Measurements from ENCODE around the gene CYP4Z1. TPM values are rescaled to one million over a fixed set of nuclear protein-coding genes. Genes with fewer than 3 reads are reported as not detected.
A peak's percentile ranks its signal among the peaks of the same experiment; 100 is the strongest.
"Not testable (repeated sequence)": the region's sequence is repeated elsewhere in the genome, so short reads cannot be mapped to it uniquely, and the experiment has no call there.

Gene CYP4Z1, protein sequence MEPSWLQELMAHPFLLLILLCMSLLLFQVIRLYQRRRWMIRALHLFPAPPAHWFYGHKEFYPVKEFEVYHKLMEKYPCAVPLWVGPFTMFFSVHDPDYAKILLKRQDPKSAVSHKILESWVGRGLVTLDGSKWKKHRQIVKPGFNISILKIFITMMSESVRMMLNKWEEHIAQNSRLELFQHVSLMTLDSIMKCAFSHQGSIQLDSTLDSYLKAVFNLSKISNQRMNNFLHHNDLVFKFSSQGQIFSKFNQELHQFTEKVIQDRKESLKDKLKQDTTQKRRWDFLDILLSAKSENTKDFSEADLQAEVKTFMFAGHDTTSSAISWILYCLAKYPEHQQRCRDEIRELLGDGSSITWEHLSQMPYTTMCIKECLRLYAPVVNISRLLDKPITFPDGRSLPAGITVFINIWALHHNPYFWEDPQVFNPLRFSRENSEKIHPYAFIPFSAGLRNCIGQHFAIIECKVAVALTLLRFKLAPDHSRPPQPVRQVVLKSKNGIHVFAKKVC
- total RNA-seq (2014; rRNA removed; shearing (Covaris generic)): not detected in 2 replicates

DNA sequence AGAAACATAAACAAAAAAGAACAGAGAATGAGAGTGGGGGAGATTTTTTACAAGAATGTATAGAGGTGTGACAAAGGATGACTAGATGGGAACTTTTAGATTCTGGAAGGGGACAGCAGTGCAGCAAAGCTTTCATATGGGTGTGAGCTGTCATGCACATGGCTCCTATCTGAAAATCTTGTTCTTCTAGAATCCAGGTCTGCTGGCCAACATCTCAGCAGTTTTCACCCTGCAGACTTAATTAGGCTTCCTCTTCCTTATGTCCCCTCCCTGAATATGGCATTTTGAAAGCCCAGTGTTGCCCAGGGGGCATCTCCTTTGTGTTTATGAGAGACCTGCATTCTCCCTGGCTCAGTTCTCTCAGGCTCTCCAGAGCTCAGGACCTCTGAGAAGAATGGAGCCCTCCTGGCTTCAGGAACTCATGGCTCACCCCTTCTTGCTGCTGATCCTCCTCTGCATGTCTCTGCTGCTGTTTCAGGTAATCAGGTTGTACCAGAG is at the start of gene CYP4Z1:
CYP4Z1 (plus strand) TSS at position 135 of the 498 bp plus-strand sequence; CDS start at position 395, 260 bp downstream.
- H3K36me3 ChIP-seq (replicated peaks; ENCODE audit: control insufficient read depth, insufficient read depth, low read length): no peaks in the 10 kb centered on the region
- H3K4me3 ChIP-seq (ENCODE audit: insufficient read depth, low read depth, low read length): no peak within 1 kb of the TSS
- DNase-seq: no peak
- peaks cover 2% of the 10 kb centered on the region; the same call in 1 of the 2 replicates for H3K27me3 ChIP-seq (ENCODE audit: control insufficient read depth, insufficient read depth, low read length)

DNA sequence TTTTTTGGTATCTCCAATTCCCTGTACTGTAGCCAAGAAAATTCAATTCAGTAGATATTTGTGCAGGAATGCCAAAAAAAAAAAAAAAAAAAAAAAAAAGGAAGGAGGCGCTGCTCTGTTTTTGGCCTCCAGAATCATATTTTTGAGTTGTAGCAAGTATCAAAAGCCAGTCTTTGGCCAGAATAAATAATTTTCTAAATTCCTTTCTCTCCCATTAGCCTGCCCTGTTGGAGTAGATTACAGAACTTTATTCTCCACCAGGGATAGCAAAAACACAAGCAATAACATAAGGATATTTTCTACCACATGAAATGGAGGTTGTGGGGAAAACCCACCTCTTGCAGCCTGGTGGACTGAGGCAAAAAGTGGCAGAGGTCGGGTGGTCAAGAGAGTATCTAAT is 46.0 kb upstream of the CYP4Z1 start:
- H3K4me3 ChIP-seq (ENCODE audit: insufficient read depth, low read depth, low read length): no peak overlapping the region
- no peak for DNase-seq
- H3K27me3 ChIP-seq (ENCODE audit: control insufficient read depth, insufficient read depth, low read length): peaks cover 20% of the 10 kb centered on the region
- H3K36me3 ChIP-seq (replicated peaks; ENCODE audit: control insufficient read depth, insufficient read depth, low read length): no peaks in the 10 kb centered on the region

DNA sequence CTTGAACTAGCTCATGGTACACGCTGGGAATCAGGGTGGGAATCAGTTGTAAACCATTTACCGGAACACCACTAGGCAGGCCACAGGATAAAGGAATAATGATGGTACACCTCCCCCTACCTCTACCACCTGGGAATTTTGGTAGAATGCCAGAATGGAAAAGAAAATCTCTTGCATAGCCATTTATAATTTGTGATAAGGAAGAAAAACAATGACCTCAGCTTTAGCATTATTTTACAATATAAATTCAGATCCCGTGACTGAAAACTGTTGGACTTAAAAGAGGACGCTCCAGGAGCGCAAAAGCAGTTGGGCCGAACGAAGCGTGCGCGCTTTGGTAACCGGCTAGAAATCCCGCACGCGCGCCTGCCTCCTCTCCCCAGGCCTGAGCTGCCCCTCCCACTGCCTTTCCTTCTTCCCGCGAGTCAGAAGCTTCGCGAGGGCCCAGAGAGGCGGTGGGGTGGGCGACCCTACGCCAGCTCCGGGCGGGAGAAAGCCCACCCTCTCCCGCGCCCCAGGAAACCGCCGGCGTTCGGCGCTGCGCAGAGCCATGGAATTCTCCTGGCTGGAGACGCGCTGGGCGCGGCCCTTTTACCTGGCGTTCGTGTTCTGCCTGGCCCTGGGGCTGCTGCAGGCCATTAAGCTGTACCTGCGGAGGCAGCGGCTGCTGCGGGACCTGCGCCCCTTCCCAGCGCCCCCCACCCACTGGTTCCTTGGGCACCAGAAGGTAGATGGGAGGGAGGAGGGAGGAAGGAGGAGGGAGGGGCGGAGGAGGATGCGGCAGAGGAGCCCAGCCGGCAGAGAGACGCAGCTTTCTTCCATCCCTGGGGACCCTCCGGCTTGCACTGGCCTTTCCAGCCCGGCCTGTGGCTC is 43.5 kb upstream of the CYP4Z1 start, which contains the start of gene CYP4X1:
CYP4X1 (plus strand) TSS at position 402 of the 873 bp plus-strand sequence; CDS start at position 551, 149 bp downstream.
- DNase-seq: peak; percentile 80
- Histone ChIP-seq H3K4me3 (ENCODE audit: insufficient read depth, low read depth, low read length) (peak within 1 kb of the TSS; percentile 55), H3K27me3 (ENCODE audit: control insufficient read depth, insufficient read depth, low read length) (peaks cover 20% of the 10 kb centered on the region), H3K36me3 (replicated peaks; ENCODE audit: control insufficient read depth, insufficient read depth, low read length) (no peaks in the 10 kb centered on the region)

DNA sequence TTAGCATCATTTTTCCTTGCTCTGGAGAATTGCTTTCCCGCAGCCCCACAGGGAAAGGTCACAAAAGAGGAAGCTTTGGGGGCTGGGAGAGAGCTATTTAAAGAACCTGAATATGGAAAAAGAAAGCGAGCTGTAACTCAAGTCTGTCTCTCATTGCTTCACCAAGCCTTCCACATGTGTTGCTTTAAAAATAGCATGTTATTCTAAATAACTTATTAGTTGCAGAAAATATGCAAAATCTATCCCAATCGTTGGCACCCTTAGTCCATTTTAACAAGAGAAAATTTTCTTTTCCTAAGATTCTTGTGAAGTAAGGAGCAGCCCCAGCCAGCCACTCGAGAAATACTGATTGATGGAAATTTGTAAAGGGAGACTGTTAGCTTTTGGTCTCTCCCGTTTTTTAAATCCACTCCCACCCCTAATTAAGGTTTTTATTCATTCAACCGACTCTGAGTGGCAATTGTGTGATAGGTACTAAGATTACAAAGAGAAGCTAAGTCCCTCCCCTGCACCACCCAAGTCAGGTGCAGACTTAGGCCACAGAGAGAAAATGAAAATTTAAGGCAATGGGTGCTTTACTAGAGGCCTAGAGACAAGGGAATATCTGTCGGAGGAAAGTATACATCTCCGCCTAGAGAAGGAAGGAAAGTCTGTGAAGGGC is 42.8 kb upstream of the CYP4Z1 start:
- Histone ChIP-seq H3K27me3 (ENCODE audit: control insufficient read depth, insufficient read depth, low read length) (peaks cover 20% of the 10 kb centered on the region), H3K4me3 (ENCODE audit: insufficient read depth, low read depth, low read length) (peak overlapping the region; percentile 55), H3K36me3 (replicated peaks; ENCODE audit: control insufficient read depth, insufficient read depth, low read length) (no peaks in the 10 kb centered on the region)
- DNase-seq: peak; percentile 19

GRCh38 chr1:47030170-47030805 is 36.7 kb upstream of the CYP4Z1 start:
- Histone ChIP-seq H3K4me3 (ENCODE audit: insufficient read depth, low read depth, low read length) (no peak overlapping the region), H3K27me3 (ENCODE audit: control insufficient read depth, insufficient read depth, low read length) (no peaks in the 10 kb centered on the region), H3K36me3 (replicated peaks; ENCODE audit: control insufficient read depth, insufficient read depth, low read length) (no peaks in the 10 kb centered on the region)
- DNase-seq: no peak

DNA sequence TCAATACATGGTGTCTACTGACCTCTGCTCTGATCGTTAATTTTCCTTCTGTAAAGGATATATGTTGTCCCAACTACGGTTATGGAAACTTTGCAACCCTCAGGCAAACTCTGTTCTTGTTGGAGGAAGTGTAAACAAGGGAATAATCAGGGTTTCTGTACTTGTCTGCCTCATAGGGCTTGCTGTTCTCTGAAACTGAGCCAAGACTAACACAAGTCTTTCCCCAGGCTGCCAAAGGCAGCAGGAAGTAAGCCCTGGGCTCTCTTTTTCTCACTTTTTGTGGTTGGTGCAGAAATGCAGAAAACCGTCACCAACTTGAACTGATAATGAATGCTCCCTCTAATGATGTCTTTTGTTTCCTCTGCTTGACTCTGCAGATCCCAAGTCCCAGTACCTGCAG is 36.0 kb upstream of the CYP4Z1 start:
- no peak overlapping the region for H3K4me3 ChIP-seq (ENCODE audit: insufficient read depth, low read depth, low read length)
- no peak for DNase-seq
- H3K36me3 ChIP-seq (replicated peaks; ENCODE audit: control insufficient read depth, insufficient read depth, low read length): no peaks in the 10 kb centered on the region
- H3K27me3 ChIP-seq (ENCODE audit: control insufficient read depth, insufficient read depth, low read length): no peaks in the 10 kb centered on the region

- H3K36me3 ChIP-seq (replicated peaks; ENCODE audit: control insufficient read depth, insufficient read depth, low read length): no peaks in the 10 kb centered on the region
- H3K4me3 ChIP-seq (ENCODE audit: insufficient read depth, low read depth, low read length): no peak overlapping the region
- no peak for DNase-seq
- no peaks in the 10 kb centered on the region for H3K27me3 ChIP-seq (ENCODE audit: control insufficient read depth, insufficient read depth, low read length)
Measured at GRCh38 chr1:47031585-47031984, 35.4 kb upstream of the CYP4Z1 start.

DNA sequence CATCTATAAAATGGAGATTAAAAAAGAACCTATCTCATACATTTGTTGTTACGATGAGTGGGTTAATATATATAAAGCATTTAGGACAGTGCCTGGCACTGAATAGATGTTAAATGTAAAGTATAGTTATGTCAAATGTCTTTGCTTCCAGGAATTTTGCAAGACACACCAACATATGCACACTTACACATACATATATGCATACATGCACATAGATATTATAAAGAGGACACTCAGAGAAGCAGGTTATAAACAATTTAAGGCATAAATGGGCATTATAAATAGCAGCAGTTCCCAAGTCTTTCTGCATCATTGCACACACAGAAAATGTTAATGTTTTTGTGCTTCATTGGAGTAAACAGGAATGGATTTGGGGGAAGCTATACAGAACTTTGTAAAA is 30.3 kb upstream of the CYP4Z1 start:
- no peak for DNase-seq
- H3K36me3 ChIP-seq (replicated peaks; ENCODE audit: control insufficient read depth, insufficient read depth, low read length): no peaks in the 10 kb centered on the region
- H3K4me3 ChIP-seq (ENCODE audit: insufficient read depth, low read depth, low read length): no peak overlapping the region
- no peaks in the 10 kb centered on the region for H3K27me3 ChIP-seq (ENCODE audit: control insufficient read depth, insufficient read depth, low read length)

DNA sequence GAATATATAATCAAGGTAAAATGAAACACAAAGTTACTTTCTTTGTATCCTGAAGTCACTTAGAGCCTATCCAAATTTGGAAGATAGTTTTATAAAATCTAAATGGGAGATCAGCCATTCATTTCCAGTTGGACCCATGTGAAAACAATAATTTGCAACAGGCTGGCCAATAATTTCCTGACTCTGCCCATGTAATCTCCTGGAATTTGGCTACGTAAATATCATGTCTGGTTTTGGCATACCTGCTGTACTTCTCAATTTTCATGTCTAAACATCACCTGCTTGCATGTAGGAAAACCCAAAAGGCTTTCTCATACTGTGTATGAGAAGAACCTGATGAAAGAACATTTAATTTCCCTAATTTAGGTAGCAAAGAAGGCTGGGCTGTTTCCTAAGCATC is 7.7 kb upstream of the CYP4Z1 start:
- Histone ChIP-seq H3K4me3 (ENCODE audit: insufficient read depth, low read depth, low read length) (no peak overlapping the region), H3K27me3 (ENCODE audit: control insufficient read depth, insufficient read depth, low read length) (no peaks in the 10 kb centered on the region), H3K36me3 (replicated peaks; ENCODE audit: control insufficient read depth, insufficient read depth, low read length) (no peaks in the 10 kb centered on the region)
- no peak for DNase-seq

DNA sequence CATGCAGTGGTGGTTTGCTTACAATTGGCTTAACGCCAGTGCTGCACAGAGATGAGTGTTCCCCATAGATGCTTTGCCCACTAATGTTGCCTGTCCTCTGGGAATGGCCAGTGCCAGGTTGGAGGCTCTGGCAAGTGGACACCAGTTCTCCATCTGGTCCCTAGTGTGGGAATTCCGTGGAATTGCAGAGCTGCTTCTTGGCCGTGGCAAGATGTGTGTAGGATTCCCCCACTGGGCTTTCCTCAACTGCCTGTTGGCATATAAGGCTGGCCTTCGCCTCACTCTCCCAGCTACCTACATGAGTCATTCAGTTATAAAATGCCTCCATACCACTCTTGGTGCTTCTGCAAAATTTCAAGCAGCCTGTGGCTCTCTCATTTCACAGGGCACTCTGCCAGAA is 2.0 kb downstream of the CYP4Z1 start:
- not testable (repeated sequence) for DNase-seq; H3K27me3 ChIP-seq (ENCODE audit: control insufficient read depth, insufficient read depth, low read length); H3K4me3 ChIP-seq (ENCODE audit: insufficient read depth, low read depth, low read length); H3K36me3 ChIP-seq (replicated peaks; ENCODE audit: control insufficient read depth, insufficient read depth, low read length)

- H3K36me3 ChIP-seq (replicated peaks; ENCODE audit: control insufficient read depth, insufficient read depth, low read length); H3K4me3 ChIP-seq (ENCODE audit: insufficient read depth, low read depth, low read length); H3K27me3 ChIP-seq (ENCODE audit: control insufficient read depth, insufficient read depth, low read length); DNase-seq: not testable (repeated sequence)
Measured at GRCh38 chr1:47069509-47069908, 2.5 kb downstream of the CYP4Z1 start.

- H3K4me3 ChIP-seq (ENCODE audit: insufficient read depth, low read depth, low read length); H3K36me3 ChIP-seq (replicated peaks; ENCODE audit: control insufficient read depth, insufficient read depth, low read length); H3K27me3 ChIP-seq (ENCODE audit: control insufficient read depth, insufficient read depth, low read length); DNase-seq: not testable (repeated sequence)
Measured at GRCh38 chr1:47089356-47089755, 22.3 kb downstream of the CYP4Z1 start.

- H3K4me3 ChIP-seq (ENCODE audit: insufficient read depth, low read depth, low read length); H3K27me3 ChIP-seq (ENCODE audit: control insufficient read depth, insufficient read depth, low read length); H3K36me3 ChIP-seq (replicated peaks; ENCODE audit: control insufficient read depth, insufficient read depth, low read length); DNase-seq: not testable (repeated sequence)
Measured at GRCh38 chr1:47091476-47091875, 24.4 kb downstream of the CYP4Z1 start.

DNA sequence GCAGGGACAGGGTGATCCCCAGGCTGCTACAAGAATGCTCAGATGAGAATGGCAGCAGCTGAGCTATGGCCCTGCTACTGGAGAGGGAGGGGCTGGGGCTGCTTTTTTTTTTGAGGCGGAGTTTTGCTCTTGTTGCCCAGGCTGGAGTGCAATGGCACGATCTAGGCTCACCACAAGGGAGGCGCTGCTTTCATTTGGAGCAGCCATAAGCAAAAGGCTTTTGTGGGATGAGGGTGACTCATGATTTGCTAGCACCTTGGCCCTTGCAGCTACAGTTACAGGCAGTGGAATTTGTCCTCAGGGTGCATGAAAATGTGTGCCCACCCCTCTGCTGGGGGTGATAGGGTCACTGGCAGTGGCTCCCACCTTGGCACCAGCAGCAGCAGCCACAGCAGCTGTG is 37.8 kb downstream of the CYP4Z1 start:
- H3K27me3 ChIP-seq (ENCODE audit: control insufficient read depth, insufficient read depth, low read length): no peaks in the 10 kb centered on the region
- no peak for DNase-seq
- H3K36me3 ChIP-seq (replicated peaks; ENCODE audit: control insufficient read depth, insufficient read depth, low read length): no peaks in the 10 kb centered on the region
- no peak overlapping the region for H3K4me3 ChIP-seq (ENCODE audit: insufficient read depth, low read depth, low read length)
